ENCODE measurements around the gene ARHGEF4. TPM values are rescaled to one million over a fixed set of nuclear protein-coding genes. Genes with fewer than 3 reads are reported as not detected.

The ARHGEF4 gene
- total and polyA plus RNA-seq, 2 donors (not counting 3 experiments of a cell fraction or from before 2014, with no cell fraction given), result not detected

- no peaks in the 10 kb centered on the region for H3K4me1 ChIP-seq (ENCODE audit: control insufficient read depth, extremely low read depth, insufficient read depth, low read length)
- H4K20me1 ChIP-seq (replicated peaks; ENCODE audit: control insufficient read depth, extremely low read depth, insufficient read depth, low read length), result no peaks in the 10 kb centered on the region
- intact Hi-C loops (cut with micrococcal nuclease), result no loop called here
- no peaks in the 10 kb centered on the region for H3K79me2 ChIP-seq (ENCODE audit: control insufficient read depth, insufficient read depth, low read length)
- no peaks in the 10 kb centered on the region for H3K9me3 ChIP-seq (replicated peaks; ENCODE audit: control insufficient read depth, insufficient read depth, low read length)
- dilution Hi-C loops (cut with MboI; ENCODE audit: extremely low pct_ligation_motif_present, low sequenced_read_pairs), result no loop called here
- H3K4me3 ChIP-seq (replicated peaks in 1 of 3; ENCODE audit: insufficient read depth in 1 of 3, low read depth in 1 of 3, low read length in 3 of 3), result no peak overlapping the region
- no peak overlapping the region for H2AFZ ChIP-seq (ENCODE audit: low read depth, low read length)
- no TSS peak for BruUV-seq (replicated peaks)
- H3K4me2 ChIP-seq (ENCODE audit: insufficient read depth, low read length), result no peak overlapping the region
- TF ChIP-seq CTCF (IDR thresholded peaks at IDR 0.05; ENCODE audit: extremely low read depth in 1 of 2, insufficient read depth in 1 of 2, low read depth in 1 of 2, low read length in 2 of 2) (no peak), MYC (IDR thresholded peaks at IDR 0.05; ENCODE audit: low read depth, low read length) (no peak), EZH2 (IDR thresholded peaks at IDR 0.05; ENCODE audit: borderline replicate concordance, low read depth, low read length, severe bottlenecking) (no peak), POLR2AphosphoS5 (IDR thresholded peaks at IDR 0.05; ENCODE audit: insufficient read depth, low read depth, low read length) (no peak), MAX (IDR thresholded peaks at IDR 0.05; ENCODE audit: insufficient read depth, insufficient read length) (no peak)
- H3K36me3 ChIP-seq (ENCODE audit: control insufficient read depth in 2 of 2, extremely low read depth in 1 of 2, insufficient read depth in 2 of 2, low read length in 2 of 2), result no peaks in the 10 kb centered on the region
- peaks cover 0 to 6% of the 10 kb centered on the region in 2 experiments for H3K27me3 ChIP-seq (ENCODE audit: control insufficient read depth in 2 of 2, insufficient read depth in 2 of 2, low read length in 2 of 2)
- POLR2A ChIA-PET, result no interaction called here
- no peak overlapping the region for H3K27ac ChIP-seq (ENCODE audit: insufficient read depth, low read depth, low read length)
- H3K9me1 ChIP-seq (replicated peaks; ENCODE audit: control insufficient read depth, extremely low read depth, insufficient read depth, low read length), result no peaks in the 10 kb centered on the region
- no peak for FAIRE-seq
- H3K9ac ChIP-seq (replicated peaks; ENCODE audit: extremely low read depth, insufficient read depth, low read length), result no peak overlapping the region
- CTCF ChIA-PET, result no interaction called here
- no peak for DNase-seq (ENCODE audit: low read depth, low spot score)
Observed at GRCh38 chr2:131026919-131027318, 190.2 kb downstream of the ARHGEF4 start.

Measured in endothelial cell of umbilical vein (primary cell).